BLaER1 treated with 17β-estradiol and CSF1 and Interleukin-3, amounts not matched to agents 10 nM and 100 nM (cell line): Measurements from ENCODE around the gene AP1G2.

Experiments used
- H3K27ac ChIP-seq, 11 experiments: shearing (Covaris generic); formaldehyde crosslinking; 2 replicates each; pipeline ENCODE4 v1.8.1; 2022
- H3K27me3 ChIP-seq, 11 experiments: shearing (Covaris generic); formaldehyde crosslinking; 2 replicates each; pipeline ENCODE4 v1.8.1; 2022
- H3K36me3 ChIP-seq, 11 experiments: shearing (Covaris generic); formaldehyde crosslinking; 2 replicates each; pipeline ENCODE4 v1.8.1; 2022
- H3K4me1 ChIP-seq, 10 experiments: shearing (Covaris generic); formaldehyde crosslinking; 2 replicates each; pipeline ENCODE4 v1.8.1; 2022
- H3K4me2 ChIP-seq, 11 experiments: shearing (Covaris generic); formaldehyde crosslinking; 2 replicates each; pipeline ENCODE4 v1.8.1; 2022
- H3K4me3 ChIP-seq, 10 experiments: shearing (Covaris generic); formaldehyde crosslinking; 2 replicates each; pipeline ENCODE4 v1.8.1; 2022
- H3K9ac ChIP-seq, 11 experiments: shearing (Covaris generic); formaldehyde crosslinking; 2 replicates each; pipeline ENCODE4 v1.8.1; 2022
- H3K9me3 ChIP-seq, 11 experiments: shearing (Covaris generic); formaldehyde crosslinking; replicated peaks in 1 of 11; 2 replicates each; pipeline ENCODE4 v1.8.1; 2022
- H4K20me1 ChIP-seq, 11 experiments: shearing (Covaris generic); formaldehyde crosslinking; 2 replicates each; pipeline ENCODE4 v1.8.1; 2022
- Cebpa-rat ChIP-seq, 11 experiments: shearing (Covaris generic); IDR thresholded peaks; 2 replicates each; pipeline ENCODE4 v1.8.1; 2022

The AP1G2 gene

GRCh38 chr14:23558346-23559009 lies 9.1 kb downstream of the AP1G2 start:
- H3K9me3 ChIP-seq, result no peaks in the 10 kb centered on the region
- no peak for TF ChIP-seq Cebpa-rat (IDR thresholded peaks at IDR 0.05)
- H3K36me3 ChIP-seq, result peaks cover 46 to 58% (median 54%) of the 10 kb centered on the region in 11 experiments
- peak overlapping the region in 1 of 11 experiments; percentile 90; a peak in 2 of 22 replicates for H3K27ac ChIP-seq
- H3K4me1 ChIP-seq, result peaks cover 19 to 44% (median 29%) of the 10 kb centered on the region in 10 experiments
- H4K20me1 ChIP-seq, result peaks cover 5 to 56% (median 16%) of the 10 kb centered on the region in 11 experiments; a peak in 17 of 22 replicates
- peak overlapping the region in 9 of 11 experiments; percentile 9 to 97 (median 93); a peak in 12 of 22 replicates for H3K9ac ChIP-seq
- no peaks in the 10 kb centered on the region for H3K27me3 ChIP-seq
- H3K4me2 ChIP-seq, result peak overlapping the region in 10 of 11 experiments; percentile 85 to 99 (median 96); a peak in 9 of 22 replicates
- H3K4me3 ChIP-seq, result no peak overlapping the region

- no peak for TF ChIP-seq Cebpa-rat (IDR thresholded peaks at IDR 0.05)
- peaks cover 0 to 51% (median 12%) of the 10 kb centered on the region in 11 experiments; a peak in 15 of 22 replicates for H4K20me1 ChIP-seq
- peak overlapping the region; percentile 85 to 99 (median 97); a peak in 21 of 22 replicates for H3K4me2 ChIP-seq
- peaks cover 19 to 38% (median 28%) of the 10 kb centered on the region in 10 experiments for H3K4me1 ChIP-seq
- H3K9me3 ChIP-seq, result no peaks in the 10 kb centered on the region
- H3K27ac ChIP-seq, result peak overlapping the region in 1 of 11 experiments; percentile 90; a peak in 2 of 22 replicates
- peaks cover 41 to 53% (median 49%) of the 10 kb centered on the region in 11 experiments for H3K36me3 ChIP-seq
- H3K27me3 ChIP-seq, result no peaks in the 10 kb centered on the region
- H3K4me3 ChIP-seq, result peak overlapping the region in 1 of 10 experiments; percentile 87; a peak in 1 of 20 replicates
- H3K9ac ChIP-seq, result peak overlapping the region in 10 of 11 experiments; percentile 89 to 97 (median 94); a peak in 15 of 22 replicates
Measured at GRCh38 chr14:23557946-23558345, 9.6 kb downstream of the AP1G2 start.

DNA sequence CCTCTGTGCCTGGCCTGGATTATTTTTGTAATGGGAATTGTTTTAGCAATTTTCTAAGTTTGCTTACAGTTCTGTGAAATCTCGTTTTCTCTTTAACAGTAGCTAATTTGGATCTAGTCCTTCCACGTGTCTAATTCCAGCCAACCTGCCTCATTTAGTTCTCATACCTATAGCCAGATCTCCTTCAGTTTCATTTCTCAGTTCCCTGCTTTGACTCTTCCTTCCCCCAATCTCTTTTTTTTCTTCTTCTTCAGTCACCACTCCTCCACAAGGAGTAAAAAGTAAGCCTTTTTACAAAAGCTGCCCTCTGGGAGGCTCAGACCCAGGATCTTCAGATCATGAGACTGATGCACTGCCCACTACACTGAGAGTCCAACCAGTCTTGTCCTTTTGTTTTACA lies 10.1 kb downstream of the AP1G2 start:
- Histone ChIP-seq H3K27me3 (no peaks in the 10 kb centered on the region), H3K4me1 (peaks cover 19 to 36% (median 28%) of the 10 kb centered on the region in 10 experiments), H3K36me3 (peaks cover 40 to 50% (median 46%) of the 10 kb centered on the region in 11 experiments), H3K27ac (peak overlapping the region in 6 of 11 experiments; percentile 8 to 96 (median 90); a peak in 4 of 22 replicates), H4K20me1 (peaks cover 0 to 47% (median 8%) of the 10 kb centered on the region in 11 experiments; a peak in 15 of 22 replicates), H3K4me2 (peak overlapping the region; percentile 85 to 99 (median 97)), H3K9me3 (no peaks in the 10 kb centered on the region), H3K4me3 (peak overlapping the region in 9 of 10 experiments; percentile 71 to 87 (median 82); a peak in 17 of 20 replicates), H3K9ac (peak overlapping the region in 10 of 11 experiments; percentile 89 to 97 (median 94); a peak in 20 of 22 replicates)
- TF ChIP-seq Cebpa-rat (IDR thresholded peaks at IDR 0.05), result no peak

GRCh38 chr14:23556700-23557440 lies 10.7 kb downstream of the AP1G2 start:
- Histone ChIP-seq H3K36me3 (peaks cover 34 to 43% (median 40%) of the 10 kb centered on the region in 11 experiments), H3K27me3 (no peaks in the 10 kb centered on the region), H3K27ac (peak overlapping the region; percentile 88 to 96 (median 93)), H3K9me3 (no peaks in the 10 kb centered on the region), H4K20me1 (peaks cover 0 to 41% (median 6%) of the 10 kb centered on the region in 11 experiments; a peak in 11 of 22 replicates), H3K4me1 (peaks cover 22 to 38% (median 30%) of the 10 kb centered on the region in 10 experiments), H3K4me3 (peak overlapping the region; percentile 71 to 87 (median 82)), H3K9ac (peak overlapping the region; percentile 89 to 97 (median 93)), H3K4me2 (peak overlapping the region; percentile 85 to 99 (median 97))
- TF ChIP-seq Cebpa-rat (IDR thresholded peaks at IDR 0.05), result no peak; a peak in 1 of 22 replicates

DNA sequence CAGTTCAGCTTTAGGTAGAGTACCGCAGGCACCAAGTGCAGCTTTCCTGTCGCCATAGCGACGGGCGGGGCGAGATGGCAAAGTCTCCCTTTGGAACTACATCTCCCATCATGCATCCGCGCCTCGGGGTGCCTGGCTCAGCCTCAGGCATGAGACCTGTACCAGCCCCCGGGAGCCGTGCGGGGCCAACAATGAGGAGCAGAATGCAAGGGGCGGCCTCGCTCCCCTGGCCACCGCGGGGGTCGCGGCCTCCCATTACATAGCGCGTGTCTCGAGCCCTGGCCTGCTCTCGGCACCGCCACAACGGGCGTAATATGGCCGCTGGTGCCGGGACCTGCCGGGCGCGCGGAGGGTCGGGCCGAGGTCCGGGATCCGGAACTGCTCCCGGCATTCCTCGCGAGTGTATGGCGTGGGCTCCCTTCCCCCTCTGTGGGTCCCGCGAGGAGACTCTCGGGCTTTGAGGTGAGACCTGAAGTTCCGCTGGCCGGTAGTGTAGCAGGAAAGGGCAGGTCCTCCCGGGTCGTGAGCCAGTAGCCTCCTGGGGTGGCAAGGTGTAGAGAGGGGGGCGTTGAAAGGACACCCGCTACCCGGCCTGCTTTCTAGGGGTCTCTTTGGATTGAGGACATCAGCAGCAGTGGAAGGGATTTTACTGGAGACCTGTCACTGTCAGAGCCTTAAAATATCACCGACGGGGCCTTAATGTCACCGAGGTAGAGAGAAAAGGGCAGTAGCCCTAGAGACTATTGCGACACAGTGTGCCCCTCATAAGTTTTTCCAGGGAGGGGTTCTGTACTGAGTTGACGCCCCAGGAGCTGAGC lies 11.5 kb downstream of the AP1G2 start, which contains the start of gene THTPA:
THTPA (plus strand) TSS at position 390 of the 818 bp plus-strand sequence. CDS start 487 bp downstream, outside the sequence.
- H3K27ac ChIP-seq, result peak within 1 kb of the TSS; percentile 88 to 96 (median 93)
- peaks cover 26 to 36% (median 32%) of the 10 kb centered on the region in 11 experiments for H3K36me3 ChIP-seq
- H3K27me3 ChIP-seq, result no peaks in the 10 kb centered on the region
- peak within 1 kb of the TSS; percentile 85 to 99 (median 97) for H3K4me2 ChIP-seq
- H3K9ac ChIP-seq, result peak within 1 kb of the TSS; percentile 89 to 97 (median 93)
- peak within 1 kb of the TSS; percentile 71 to 87 (median 82) for H3K4me3 ChIP-seq
- H3K4me1 ChIP-seq, result peaks cover 25 to 40% (median 32%) of the 10 kb centered on the region in 10 experiments
- peaks cover 0 to 33% (median 6%) of the 10 kb centered on the region in 11 experiments; a peak in 10 of 22 replicates for H4K20me1 ChIP-seq
- TF ChIP-seq Cebpa-rat (IDR thresholded peaks at IDR 0.05), result peak in 8 of 11 experiments; percentile 11 to 87 (median 50); a peak in 8 of 22 replicates
- H3K9me3 ChIP-seq, result no peaks in the 10 kb centered on the region

DNA sequence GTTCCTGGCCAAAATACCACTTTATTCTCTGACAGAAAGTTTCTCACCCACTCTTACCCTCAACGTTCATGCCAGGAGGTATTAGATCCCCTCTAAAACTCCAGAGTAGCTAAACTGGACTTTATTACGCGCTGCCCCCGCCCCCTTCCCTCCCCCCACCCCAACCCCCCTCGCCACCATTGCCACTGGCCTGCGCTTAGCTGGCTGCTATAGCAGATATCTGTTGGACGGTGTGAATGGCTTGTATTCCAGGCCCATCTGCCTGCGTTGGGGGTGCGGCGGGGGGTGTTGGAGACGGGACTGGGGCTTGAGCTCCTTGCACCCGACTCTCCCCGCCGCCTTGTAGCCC lies 12.1 kb downstream of the AP1G2 start:
- Histone ChIP-seq H3K4me3 (peak overlapping the region; percentile 71 to 87 (median 82)), H3K4me2 (peak overlapping the region; percentile 85 to 99 (median 97)), H3K9me3 (no peaks in the 10 kb centered on the region), H3K4me1 (peaks cover 29 to 46% (median 37%) of the 10 kb centered on the region in 10 experiments), H3K36me3 (peaks cover 20 to 30% (median 26%) of the 10 kb centered on the region in 11 experiments), H3K27me3 (no peaks in the 10 kb centered on the region), H3K27ac (peak overlapping the region; percentile 88 to 96 (median 93); a peak in 17 of 22 replicates), H4K20me1 (peaks cover 0 to 27% (median 6%) of the 10 kb centered on the region in 11 experiments; a peak in 10 of 22 replicates), H3K9ac (peak overlapping the region; percentile 89 to 97 (median 93))
- TF ChIP-seq Cebpa-rat (IDR thresholded peaks at IDR 0.05), result no peak

- no peak for TF ChIP-seq Cebpa-rat (IDR thresholded peaks at IDR 0.05)
- peak within 1 kb of the TSS; percentile 85 to 97 (median 91) for H3K4me2 ChIP-seq
- peak within 1 kb of the TSS; percentile 66 to 81 (median 75) for H3K9ac ChIP-seq
- no peaks in the 10 kb centered on the region for H3K36me3 ChIP-seq
- no peaks in the 10 kb centered on the region for H4K20me1 ChIP-seq
- H3K4me1 ChIP-seq, result peaks cover 31 to 40% (median 34%) of the 10 kb centered on the region in 10 experiments
- peak within 1 kb of the TSS; percentile 70 to 81 (median 76) for H3K4me3 ChIP-seq
- H3K9me3 ChIP-seq, result no peaks in the 10 kb centered on the region
- peak within 1 kb of the TSS; percentile 45 to 71 (median 62); a peak in 19 of 22 replicates for H3K27ac ChIP-seq
- H3K27me3 ChIP-seq, result no peaks in the 10 kb centered on the region
Measured at GRCh38 chr14:23551266-23552028, 16.1 kb downstream of the AP1G2 start, which contains the start of gene ZFHX2. ZFHX2 (minus strand) TSS chr14:23551765; CDS start chr14:23535325, 16,440 bp downstream.
